OCI-LY3 (cell line): ENCODE data around the gene ZNF329.

Experiments used
- CTCF ChIP-seq: fragments of 200-600, 300-600 bp; sonication (generic); IDR thresholded peaks from 2 replicates; pipeline ENCODE4 v1.5.1; 2014; ENCODE audit warnings: antibody characterized with exemption, low read length, low read depth
- EZH2phosphoT487 ChIP-seq: fragments of 200-600 bp; shearing (Covaris generic); IDR thresholded peaks from 2 replicates; pipeline ENCODE4 v1.6.1; 2018; ENCODE audit warnings: antibody characterized with exemption, mixed run types, low read depth

- TF ChIP-seq CTCF (no peak), EZH2phosphoT487 (no peak)
Measured at GRCh38 chr19:58108546-58108817, 42.1 kb downstream of the ZNF329 start.
